Measurements from ENCODE around the gene NPC2. TPM values are rescaled to one million over a fixed set of nuclear protein-coding genes. Genes with fewer than 3 reads are reported as not detected.

Gene NPC2
- polyA plus RNA-seq, 4 donors, result 106 to 504 (median 209) TPM

GRCh38 chr14:74508844-74509428, 15.8 kb upstream of the NPC2 start:
- Histone ChIP-seq H3K36me3 (ENCODE audit: control insufficient read depth in 3 of 3, insufficient read depth in 2 of 3, low read depth in 1 of 3, low read length in 3 of 3) (no peaks in the 10 kb centered on the region), H3K27me3 (ENCODE audit: control insufficient read depth in 3 of 3, insufficient read depth in 3 of 3, low read length in 3 of 3) (peaks cover 0 to 12% (median 0%) of the 10 kb centered on the region in 3 donors), H3K9me3 (ENCODE audit: control insufficient read depth in 2 of 2, insufficient read depth in 1 of 2, low read depth in 1 of 2, low read length in 1 of 2) (no peaks in the 10 kb centered on the region), H3K27ac (ENCODE audit: low read depth in 1 of 3, low read length in 2 of 3) (no peak overlapping the region), H3K4me3 (ENCODE audit: low read depth in 1 of 3, low read length in 3 of 3) (no peak overlapping the region), H3K4me1 (ENCODE audit: control insufficient read depth in 3 of 3, insufficient read depth in 2 of 3, low read depth in 1 of 3, low read length in 2 of 3) (no peaks in the 10 kb centered on the region)
- 65 to 81% (median 73%) methylated on average over 13 of the region's 13 CpGs for WGBS, 3 donors
- DNase-seq, result no peak
- no peak for FAIRE-seq

DNA sequence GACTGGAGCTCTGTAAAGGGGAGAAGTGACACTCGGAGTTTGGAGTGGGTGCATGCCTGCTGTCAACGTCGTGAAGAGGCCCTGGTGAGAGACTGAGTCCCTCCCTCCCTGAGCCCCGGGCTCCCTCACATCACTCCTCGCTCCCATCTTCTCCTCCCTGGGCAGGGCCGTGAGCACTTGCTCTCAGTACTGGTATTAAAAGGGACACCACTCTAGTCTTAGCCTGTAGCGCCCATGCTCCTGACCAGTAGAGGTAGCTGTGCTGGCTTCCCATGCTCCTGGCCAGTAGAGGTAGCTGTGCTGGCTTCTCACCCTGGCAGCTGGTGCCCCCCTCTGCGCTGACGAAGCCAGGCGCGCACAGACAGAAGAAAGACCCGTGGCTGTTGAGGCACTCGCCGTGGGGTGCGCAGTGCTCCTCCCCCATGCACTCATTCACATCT, 15.2 kb upstream of the NPC2 start:
- Histone ChIP-seq H3K4me1 (ENCODE audit: control insufficient read depth in 3 of 3, insufficient read depth in 2 of 3, low read depth in 1 of 3, low read length in 2 of 3) (no peaks in the 10 kb centered on the region), H3K4me3 (ENCODE audit: low read depth in 1 of 3, low read length in 3 of 3) (no peak overlapping the region), H3K27me3 (ENCODE audit: control insufficient read depth in 3 of 3, insufficient read depth in 3 of 3, low read length in 3 of 3) (peaks cover 0 to 12% (median 0%) of the 10 kb centered on the region in 3 donors), H3K36me3 (ENCODE audit: control insufficient read depth in 3 of 3, insufficient read depth in 2 of 3, low read depth in 1 of 3, low read length in 3 of 3) (no peaks in the 10 kb centered on the region), H3K27ac (ENCODE audit: low read depth in 1 of 3, low read length in 2 of 3) (no peak overlapping the region), H3K9me3 (ENCODE audit: control insufficient read depth in 2 of 2, insufficient read depth in 1 of 2, low read depth in 1 of 2, low read length in 1 of 2) (no peaks in the 10 kb centered on the region)
- DNase-seq (no peak), FAIRE-seq (no peak)
- 31 to 61% (median 49%) methylated on average over 9 to 15 of the region's 15 CpGs for WGBS, 3 donors

DNA sequence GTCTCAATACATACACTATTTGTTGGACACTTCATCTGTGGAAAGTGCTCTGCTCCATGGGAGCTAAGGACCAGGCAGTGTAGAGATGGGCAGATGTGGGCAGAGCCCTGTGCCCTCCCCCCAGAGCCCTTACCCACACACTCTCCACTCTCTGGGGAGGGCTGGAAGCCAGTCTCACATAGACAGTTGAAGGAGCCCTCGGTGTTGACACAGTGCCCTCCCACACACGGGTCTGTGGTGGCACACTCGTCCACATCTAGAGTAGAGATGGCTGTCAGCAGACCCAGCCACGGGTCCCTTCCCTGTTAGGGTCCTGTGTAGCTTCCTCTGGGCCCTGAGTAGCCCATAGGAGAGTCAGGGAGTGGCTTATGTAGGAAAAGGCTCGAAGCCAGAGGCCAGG, 14.7 kb upstream of the NPC2 start:
- Histone ChIP-seq H3K27me3 (ENCODE audit: control insufficient read depth in 3 of 3, insufficient read depth in 3 of 3, low read length in 3 of 3) (peaks cover 0 to 12% (median 0%) of the 10 kb centered on the region in 3 donors), H3K27ac (ENCODE audit: low read depth in 1 of 3, low read length in 2 of 3) (no peak overlapping the region), H3K36me3 (ENCODE audit: control insufficient read depth in 3 of 3, insufficient read depth in 2 of 3, low read depth in 1 of 3, low read length in 3 of 3) (no peaks in the 10 kb centered on the region), H3K4me3 (ENCODE audit: low read depth in 1 of 3, low read length in 3 of 3) (no peak overlapping the region), H3K9me3 (ENCODE audit: control insufficient read depth in 2 of 2, insufficient read depth in 1 of 2, low read depth in 1 of 2, low read length in 1 of 2) (no peaks in the 10 kb centered on the region), H3K4me1 (ENCODE audit: control insufficient read depth in 3 of 3, insufficient read depth in 2 of 3, low read depth in 1 of 3, low read length in 2 of 3) (no peaks in the 10 kb centered on the region)
- 55 to 72% (median 67%) methylated on average over 5 of the region's 5 CpGs for WGBS, 3 donors
- FAIRE-seq (no peak), DNase-seq (no peak)

GRCh38 chr14:74507085-74507484, 14.0 kb upstream of the NPC2 start:
- H3K27ac ChIP-seq (ENCODE audit: low read depth in 1 of 3, low read length in 2 of 3), result no peak overlapping the region
- DNase-seq (no peak), FAIRE-seq (no peak)
- 77% methylated on average over 8 of the region's 8 CpGs for WGBS, 3 donors
- peaks cover 0 to 5% (median 0%) of the 10 kb centered on the region in 3 donors for H3K36me3 ChIP-seq (ENCODE audit: control insufficient read depth in 3 of 3, insufficient read depth in 2 of 3, low read depth in 1 of 3, low read length in 3 of 3)
- no peaks in the 10 kb centered on the region for H3K4me1 ChIP-seq (ENCODE audit: control insufficient read depth in 3 of 3, insufficient read depth in 2 of 3, low read depth in 1 of 3, low read length in 2 of 3)
- H3K9me3 ChIP-seq (ENCODE audit: control insufficient read depth in 2 of 2, insufficient read depth in 1 of 2, low read depth in 1 of 2, low read length in 1 of 2), result no peaks in the 10 kb centered on the region
- peaks cover 0 to 12% (median 0%) of the 10 kb centered on the region in 3 donors for H3K27me3 ChIP-seq (ENCODE audit: control insufficient read depth in 3 of 3, insufficient read depth in 3 of 3, low read length in 3 of 3)
- H3K4me3 ChIP-seq (ENCODE audit: low read depth in 1 of 3, low read length in 3 of 3), result no peak overlapping the region

DNA sequence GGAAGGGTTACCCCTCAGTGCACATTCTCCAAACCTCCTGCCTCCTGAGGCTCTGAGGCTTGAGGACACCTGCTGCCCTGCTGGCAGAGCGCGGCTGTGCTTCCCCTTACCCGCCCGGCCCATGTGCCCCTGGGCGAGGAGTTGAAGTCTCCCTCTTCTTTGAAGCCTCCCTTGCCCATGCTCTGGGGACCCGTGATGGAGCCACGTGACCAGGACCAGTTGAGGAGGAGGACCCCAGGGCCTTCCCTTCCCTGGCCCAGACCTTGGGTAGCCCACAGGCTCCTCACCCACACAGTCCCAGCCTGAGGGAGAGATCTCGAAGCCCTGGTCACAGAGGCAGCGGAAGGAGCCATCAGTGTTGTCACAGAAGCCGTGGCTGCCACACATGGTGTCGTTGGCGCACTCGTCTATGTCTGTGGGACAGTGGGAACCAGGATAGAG, 13.3 kb upstream of the NPC2 start:
- no peaks in the 10 kb centered on the region for H3K4me1 ChIP-seq (ENCODE audit: control insufficient read depth in 3 of 3, insufficient read depth in 2 of 3, low read depth in 1 of 3, low read length in 2 of 3)
- FAIRE-seq, result no peak
- H3K36me3 ChIP-seq (ENCODE audit: control insufficient read depth in 3 of 3, insufficient read depth in 2 of 3, low read depth in 1 of 3, low read length in 3 of 3), result peaks cover 0 to 5% (median 0%) of the 10 kb centered on the region in 3 donors
- H3K27ac ChIP-seq (ENCODE audit: low read depth in 1 of 3, low read length in 2 of 3), result no peak overlapping the region
- DNase-seq, result no peak
- peaks cover 0 to 8% (median 0%) of the 10 kb centered on the region in 3 donors for H3K27me3 ChIP-seq (ENCODE audit: control insufficient read depth in 3 of 3, insufficient read depth in 3 of 3, low read length in 3 of 3)
- no peak overlapping the region for H3K4me3 ChIP-seq (ENCODE audit: low read depth in 1 of 3, low read length in 3 of 3)
- 75 to 84% (median 79%) methylated on average over 13 of the region's 13 CpGs for WGBS, 3 donors
- no peaks in the 10 kb centered on the region for H3K9me3 ChIP-seq (ENCODE audit: control insufficient read depth in 2 of 2, insufficient read depth in 1 of 2, low read depth in 1 of 2, low read length in 1 of 2)

- H3K27ac ChIP-seq (ENCODE audit: low read depth in 1 of 3, low read length in 2 of 3), result no peak overlapping the region
- DNase-seq (no peak), FAIRE-seq (no peak)
- no peaks in the 10 kb centered on the region for H3K4me1 ChIP-seq (ENCODE audit: control insufficient read depth in 3 of 3, insufficient read depth in 2 of 3, low read depth in 1 of 3, low read length in 2 of 3)
- no peaks in the 10 kb centered on the region for H3K9me3 ChIP-seq (ENCODE audit: control insufficient read depth in 2 of 2, insufficient read depth in 1 of 2, low read depth in 1 of 2, low read length in 1 of 2)
- peaks cover 0 to 3% (median 0%) of the 10 kb centered on the region in 3 donors for H3K27me3 ChIP-seq (ENCODE audit: control insufficient read depth in 3 of 3, insufficient read depth in 3 of 3, low read length in 3 of 3)
- no peak overlapping the region for H3K4me3 ChIP-seq (ENCODE audit: low read depth in 1 of 3, low read length in 3 of 3)
- peaks cover 0 to 8% (median 0%) of the 10 kb centered on the region in 3 donors for H3K36me3 ChIP-seq (ENCODE audit: control insufficient read depth in 3 of 3, insufficient read depth in 2 of 3, low read depth in 1 of 3, low read length in 3 of 3)
- 82 to 88% (median 86%) methylated on average over 17 of the region's 17 CpGs for WGBS, 3 donors
Observed at GRCh38 chr14:74505831-74506230, 12.7 kb upstream of the NPC2 start.

DNA sequence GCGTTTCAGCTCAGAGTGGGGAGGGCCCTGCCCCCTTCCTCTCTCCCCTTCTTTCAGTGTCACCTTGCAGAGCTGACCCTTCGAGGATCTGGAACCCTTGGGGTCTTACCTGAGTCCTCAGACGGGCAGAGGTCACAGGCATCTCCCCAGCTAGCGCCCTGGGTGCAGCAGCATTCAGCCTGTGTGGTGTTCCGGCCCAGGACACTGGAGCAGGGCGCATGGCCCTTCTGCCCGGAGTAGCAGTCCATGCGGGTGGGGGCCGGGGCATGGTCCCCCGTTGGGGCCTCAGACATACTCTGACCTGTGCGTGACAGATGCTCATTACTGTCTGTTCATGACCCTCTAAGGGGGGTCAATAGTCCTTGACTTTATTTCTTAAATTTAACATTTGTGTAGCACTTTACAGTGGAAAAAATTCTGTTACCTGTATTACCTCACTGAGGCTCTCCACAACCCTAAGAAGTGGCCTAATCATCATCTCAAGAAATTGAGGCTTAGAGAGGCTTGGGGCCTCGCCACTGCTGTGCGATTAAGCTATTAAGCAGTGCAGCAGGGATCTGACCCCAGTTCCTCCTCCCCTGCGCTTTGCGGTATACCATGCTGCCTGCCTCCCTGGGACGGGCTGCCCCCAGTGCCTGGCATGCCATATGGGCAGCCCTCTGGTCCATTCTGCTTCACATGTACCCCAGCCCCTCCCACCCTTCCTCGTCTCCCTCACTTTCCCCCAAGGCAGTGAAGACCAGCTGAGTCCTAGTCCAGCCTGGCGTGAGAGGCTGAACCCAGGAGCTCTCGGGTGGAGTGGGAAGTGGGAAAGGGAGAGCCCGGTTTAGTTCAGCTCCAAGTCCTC, 12.0 kb upstream of the NPC2 start:
- H3K27me3 ChIP-seq (ENCODE audit: control insufficient read depth in 3 of 3, insufficient read depth in 3 of 3, low read length in 3 of 3), result peaks cover 0 to 3% (median 0%) of the 10 kb centered on the region in 3 donors
- H3K9me3 ChIP-seq (ENCODE audit: control insufficient read depth in 2 of 2, insufficient read depth in 1 of 2, low read depth in 1 of 2, low read length in 1 of 2), result no peaks in the 10 kb centered on the region
- H3K36me3 ChIP-seq (ENCODE audit: control insufficient read depth in 3 of 3, insufficient read depth in 2 of 3, low read depth in 1 of 3, low read length in 3 of 3), result peaks cover 0 to 12% (median 0%) of the 10 kb centered on the region in 3 donors
- WGBS, 3 donors, result 84 to 89% (median 89%) methylated on average over 20 of the region's 20 CpGs
- DNase-seq, result no peak
- H3K4me3 ChIP-seq (ENCODE audit: low read depth in 1 of 3, low read length in 3 of 3), result no peak overlapping the region
- no peaks in the 10 kb centered on the region for H3K4me1 ChIP-seq (ENCODE audit: control insufficient read depth in 3 of 3, insufficient read depth in 2 of 3, low read depth in 1 of 3, low read length in 2 of 3)
- no peak for FAIRE-seq
- H3K27ac ChIP-seq (ENCODE audit: low read depth in 1 of 3, low read length in 2 of 3), result no peak overlapping the region

DNA sequence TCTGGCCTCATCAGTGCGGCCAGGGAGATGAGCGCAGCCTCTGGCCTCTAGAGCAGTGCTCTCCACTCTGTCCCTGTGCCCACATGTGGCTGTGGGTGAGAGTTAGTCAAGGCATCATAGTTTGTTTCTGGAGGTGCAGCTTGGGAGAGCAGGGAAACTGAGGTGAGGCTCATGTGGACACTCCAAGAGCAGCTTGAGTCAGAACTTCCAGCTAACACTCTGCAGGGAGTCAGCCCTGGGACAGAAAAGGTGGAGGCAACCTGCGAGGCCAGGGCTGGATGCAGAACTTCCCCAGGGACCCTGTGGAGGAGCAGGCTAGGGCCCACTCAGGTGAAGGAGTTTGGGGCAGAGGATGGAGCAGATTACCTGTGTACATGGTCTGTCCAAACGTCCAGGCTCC, 11.3 kb upstream of the NPC2 start:
- Histone ChIP-seq H3K9me3 (ENCODE audit: control insufficient read depth in 2 of 2, insufficient read depth in 1 of 2, low read depth in 1 of 2, low read length in 1 of 2) (no peaks in the 10 kb centered on the region), H3K36me3 (ENCODE audit: control insufficient read depth in 3 of 3, insufficient read depth in 2 of 3, low read depth in 1 of 3, low read length in 3 of 3) (peaks cover 0 to 12% (median 0%) of the 10 kb centered on the region in 3 donors), H3K27me3 (ENCODE audit: control insufficient read depth in 3 of 3, insufficient read depth in 3 of 3, low read length in 3 of 3) (peaks cover 0 to 3% (median 0%) of the 10 kb centered on the region in 3 donors), H3K4me1 (ENCODE audit: control insufficient read depth in 3 of 3, insufficient read depth in 2 of 3, low read depth in 1 of 3, low read length in 2 of 3) (no peaks in the 10 kb centered on the region), H3K4me3 (ENCODE audit: low read depth in 1 of 3, low read length in 3 of 3) (no peak overlapping the region), H3K27ac (ENCODE audit: low read depth in 1 of 3, low read length in 2 of 3) (no peak overlapping the region)
- WGBS, 3 donors, result 85 to 90% (median 86%) methylated on average over 4 of the region's 4 CpGs
- DNase-seq (no peak), FAIRE-seq (no peak)
